ENCODE results near the gene FAM222B. TPM values are rescaled to one million over a fixed set of nuclear protein-coding genes. Genes with fewer than 3 reads are reported as not detected.
A peak's percentile ranks its signal among the peaks of the same experiment; 100 is the strongest.

The FAM222B gene
- total and polyA plus RNA-seq, 2 of the 4 experiments (the other 2 are of a cell fraction): 2.5 to 10.8 TPM

GRCh38 chr17:28855336-28855679 is 12.7 kb upstream of the FAM222B start:
- Histone ChIP-seq H3K9me1 (ENCODE audit: insufficient read depth, low read length) (peaks cover 4% of the 10 kb centered on the region; the same call in 1 of the 2 replicates), H3K4me2 (ENCODE audit: low read depth, low read length) (peak overlapping the region; percentile 98), H4K20me1 (ENCODE audit: insufficient read depth, low read length) (no peaks in the 10 kb centered on the region), H2AFZ (replicated peaks; ENCODE audit: low read length, poor library complexity) (peak overlapping the region; percentile 90), H2AK9ac (replicated peaks; ENCODE audit: low read depth, low read length, poor library complexity) (peak overlapping the region; percentile 46), H2BK120ac (ENCODE audit: low read depth, low read length) (no peak overlapping the region), H3K27me3 (ENCODE audit: control insufficient read depth, insufficient read depth, low read length) (no peaks in the 10 kb centered on the region), H3K9ac (ENCODE audit: low read depth, low read length) (peak overlapping the region; percentile 91), H3K4ac (ENCODE audit: low read depth, low read length) (peak overlapping the region; percentile 82), H2BK20ac (ENCODE audit: low read depth, low read length) (no peak overlapping the region), H3K79me1 (ENCODE audit: low read depth in 1 of 2, low read length in 2 of 2) (peaks cover 15 to 16% of the 10 kb centered on the region in 2 experiments), H3K36me3 (ENCODE audit: control insufficient read depth, insufficient read depth, low read length) (peaks cover 21% of the 10 kb centered on the region), H3K23ac (ENCODE audit: low read depth, low read length) (peak overlapping the region; percentile 93; the same call in 1 of the 2 replicates), H4K8ac (ENCODE audit: low read depth in 2 of 2, low read length in 2 of 2) (peak overlapping the region; percentile 92 to 98), H3K14ac (replicated peaks; ENCODE audit: low read depth, low read length) (peak overlapping the region; percentile 86), H4K5ac (ENCODE audit: low read depth, low read length) (peak overlapping the region; percentile 96), H3K18ac (ENCODE audit: low read depth, low read length) (no peak overlapping the region), H3K4me3 (ENCODE audit: insufficient read depth, low read depth, low read length) (peak overlapping the region; percentile 84), H3K9me3 (ENCODE audit: control insufficient read depth, insufficient read depth, low read length) (no peaks in the 10 kb centered on the region), H3K27ac (ENCODE audit: insufficient read depth, low read length) (peak overlapping the region; percentile 84), H3K56ac (ENCODE audit: extremely low read depth, insufficient read depth, low read length) (peak overlapping the region; percentile 53; the same call in 1 of the 2 replicates), H2BK5ac (ENCODE audit: low read depth, low read length, poor library complexity, severe bottlenecking) (no peak overlapping the region), H3K4me1 (ENCODE audit: control insufficient read depth, insufficient read depth, low read length) (no peaks in the 10 kb centered on the region), H2BK15ac (ENCODE audit: low read depth, low read length) (no peak overlapping the region), H2AK5ac (ENCODE audit: low read depth, low read length) (no peak overlapping the region), H4K91ac (ENCODE audit: insufficient read depth, low read depth, low read length) (peak overlapping the region; percentile 73; the same call in 1 of the 2 replicates)
- ChIA-PET POLR2A (ENCODE audit: unreplicated experiment) (no interaction called here), CTCF (no interaction called here)
- TF ChIP-seq RFX5 (IDR thresholded peaks at IDR 0.05; ENCODE audit: low read depth, low read length) (no peak), CEBPB (IDR thresholded peaks at IDR 0.05; ENCODE audit: low read depth, low read length) (no peak), RCOR1 (IDR thresholded peaks at IDR 0.05; ENCODE audit: insufficient replicate concordance, low read length) (no peak), CTCF (conservative IDR thresholded peaks at IDR 0.05; ENCODE audit: low read depth, low read length) (no peak), RAD21 (IDR thresholded peaks at IDR 0.05; ENCODE audit: low read length) (no peak), SMC3 (IDR thresholded peaks at IDR 0.05; ENCODE audit: low read depth, low read length) (no peak), BHLHE40 (IDR thresholded peaks at IDR 0.05; ENCODE audit: low read depth, low read length) (no peak), POLR2A (IDR thresholded peaks at IDR 0.05; ENCODE audit: low read depth, low read length) (no peak), USF2 (IDR thresholded peaks at IDR 0.05; ENCODE audit: low read depth, low read length) (no peak), MXI1 (IDR thresholded peaks at IDR 0.05; ENCODE audit: borderline replicate concordance, low read depth, low read length) (no peak), MAFK (IDR thresholded peaks at IDR 0.05; ENCODE audit: low read depth, low read length) (no peak), ELK1 (IDR thresholded peaks at IDR 0.05; ENCODE audit: borderline replicate concordance, low read depth, low read length) (no peak), MAZ (IDR thresholded peaks at IDR 0.05; ENCODE audit: borderline replicate concordance, low read depth, low read length) (no peak)
- DNase-seq: no peak
- BruUV-seq (replicated peaks): no TSS peak
- no peak for ATAC-seq (ENCODE audit: low read depth)
- dilution Hi-C loops (cut with HindIII; ENCODE audit: low sequenced_read_pairs, unreplicated experiment) (no loop called here), in situ Hi-C loops (cut with MboI; ENCODE audit: low sequenced_read_pairs) (no loop called here), intact Hi-C loops (cut with micrococcal nuclease) (loop anchor here (5.0 kb wide), 1 partner anchor 93 kb away; no protein-coding TSS in a partner anchor)
- WGBS, 2 experiments (ENCODE audit: extremely low coverage in 2 of 2, insufficient read length in 1 of 2): no CpG with 5 or more reads among the region's 5 CpGs

Data from IMR-90 (cell line).